ENCODE measurements around the gene SFXN5.
A peak's percentile ranks its signal among the peaks of the same experiment; 100 is the strongest.

The SFXN5 gene

GRCh38 chr2:72988041-72988440, 83.5 kb downstream of the SFXN5 start:
- H3K4me3 ChIP-seq (ENCODE audit: control insufficient read depth, low read depth, low read length) = no peak overlapping the region
- TF ChIP-seq CTCF (conservative IDR thresholded peaks at IDR 0.05; ENCODE audit: control insufficient read depth, insufficient read depth, low read depth, low read length) = no peak
- no peak for DNase-seq (ENCODE audit: low read depth)

GRCh38 chr2:72985891-72986683, 85.4 kb downstream of the SFXN5 start:
- DNase-seq (ENCODE audit: low read depth) = no peak
- TF ChIP-seq CTCF (conservative IDR thresholded peaks at IDR 0.05; ENCODE audit: control insufficient read depth, insufficient read depth, low read depth, low read length) = no peak
- H3K4me3 ChIP-seq (ENCODE audit: control insufficient read depth, low read depth, low read length) = no peak overlapping the region

- no peak overlapping the region for H3K4me3 ChIP-seq (ENCODE audit: control insufficient read depth, low read depth, low read length)
- no peak for DNase-seq (ENCODE audit: low read depth)
- no peak for TF ChIP-seq CTCF (conservative IDR thresholded peaks at IDR 0.05; ENCODE audit: control insufficient read depth, insufficient read depth, low read depth, low read length)
Observed at GRCh38 chr2:72985136-72985535, 86.4 kb downstream of the SFXN5 start.

GRCh38 chr2:72984172-72984671, 87.3 kb downstream of the SFXN5 start:
- peak; percentile 29 for DNase-seq (ENCODE audit: low read depth)
- TF ChIP-seq CTCF (conservative IDR thresholded peaks at IDR 0.05; ENCODE audit: control insufficient read depth, insufficient read depth, low read depth, low read length) = no peak

GRCh38 chr2:72983500-72984161, 87.9 kb downstream of the SFXN5 start:
- no peak for TF ChIP-seq CTCF (conservative IDR thresholded peaks at IDR 0.05; ENCODE audit: control insufficient read depth, insufficient read depth, low read depth, low read length)
- no peak for DNase-seq (ENCODE audit: low read depth)
- no peak overlapping the region for H3K4me3 ChIP-seq (ENCODE audit: control insufficient read depth, low read depth, low read length)

More at GRCh38 chr2:72984172-72984671, 87.3 kb downstream of the SFXN5 start:
- H3K4me3 ChIP-seq (ENCODE audit: control insufficient read depth, low read depth, low read length) = no peak overlapping the region

- DNase-seq (ENCODE audit: low read depth) = no peak
- TF ChIP-seq CTCF (conservative IDR thresholded peaks at IDR 0.05; ENCODE audit: control insufficient read depth, insufficient read depth, low read depth, low read length) = no peak
- no peak overlapping the region for H3K4me3 ChIP-seq (ENCODE audit: control insufficient read depth, low read depth, low read length)
Observed at GRCh38 chr2:72982781-72983499, 88.6 kb downstream of the SFXN5 start.
